ENCODE results near the gene PAK5.
A peak's percentile ranks its signal among the peaks of the same experiment; 100 is the strongest.

Gene PAK5

DNA sequence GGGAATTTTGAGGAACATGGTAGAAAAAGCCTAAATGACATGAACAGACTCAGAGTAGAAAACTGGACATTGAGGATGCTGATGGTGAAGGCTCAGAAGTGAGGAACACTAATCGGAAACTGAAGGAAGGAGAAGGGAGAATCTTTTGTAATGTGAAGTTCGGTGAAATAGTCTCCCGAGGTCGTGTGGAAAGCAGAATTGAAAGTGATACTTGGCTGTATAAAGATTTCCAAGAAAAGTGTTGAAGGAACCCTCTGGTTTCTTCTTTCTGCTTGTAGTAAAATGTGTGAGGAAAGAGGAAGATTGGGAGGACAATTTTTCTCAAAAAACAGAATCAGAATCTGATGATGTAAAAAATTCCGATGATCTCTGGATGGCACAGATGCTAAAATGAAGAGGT, 209.0 kb downstream of the PAK5 start:
- TF ChIP-seq, protein P1, sequence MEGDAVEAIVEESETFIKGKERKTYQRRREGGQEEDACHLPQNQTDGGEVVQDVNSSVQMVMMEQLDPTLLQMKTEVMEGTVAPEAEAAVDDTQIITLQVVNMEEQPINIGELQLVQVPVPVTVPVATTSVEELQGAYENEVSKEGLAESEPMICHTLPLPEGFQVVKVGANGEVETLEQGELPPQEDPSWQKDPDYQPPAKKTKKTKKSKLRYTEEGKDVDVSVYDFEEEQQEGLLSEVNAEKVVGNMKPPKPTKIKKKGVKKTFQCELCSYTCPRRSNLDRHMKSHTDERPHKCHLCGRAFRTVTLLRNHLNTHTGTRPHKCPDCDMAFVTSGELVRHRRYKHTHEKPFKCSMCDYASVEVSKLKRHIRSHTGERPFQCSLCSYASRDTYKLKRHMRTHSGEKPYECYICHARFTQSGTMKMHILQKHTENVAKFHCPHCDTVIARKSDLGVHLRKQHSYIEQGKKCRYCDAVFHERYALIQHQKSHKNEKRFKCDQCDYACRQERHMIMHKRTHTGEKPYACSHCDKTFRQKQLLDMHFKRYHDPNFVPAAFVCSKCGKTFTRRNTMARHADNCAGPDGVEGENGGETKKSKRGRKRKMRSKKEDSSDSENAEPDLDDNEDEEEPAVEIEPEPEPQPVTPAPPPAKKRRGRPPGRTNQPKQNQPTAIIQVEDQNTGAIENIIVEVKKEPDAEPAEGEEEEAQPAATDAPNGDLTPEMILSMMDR (IDR thresholded peaks at IDR 0.05), result no peak

DNA sequence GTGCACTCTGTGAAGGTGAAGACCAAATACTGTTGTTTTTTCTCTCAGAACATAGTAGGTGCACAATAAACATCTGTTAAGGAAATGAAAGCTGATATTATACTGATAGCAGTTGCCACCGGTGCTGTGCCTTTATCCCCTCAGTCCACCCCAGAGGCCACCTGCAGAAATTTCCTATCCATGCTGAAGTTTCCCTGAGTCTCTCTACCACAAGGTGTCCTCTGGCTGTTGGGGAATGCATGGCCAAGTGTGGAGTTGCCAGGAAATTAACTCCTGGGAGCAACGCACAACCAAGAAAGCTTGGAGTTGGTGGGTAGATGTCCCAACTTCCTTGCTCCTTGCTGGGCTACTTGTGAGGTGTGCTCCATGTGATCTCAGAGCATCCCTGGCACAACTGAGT, 210.3 kb downstream of the PAK5 start:
- TF ChIP-seq, protein P1 (IDR thresholded peaks at IDR 0.05), result no peak

DNA sequence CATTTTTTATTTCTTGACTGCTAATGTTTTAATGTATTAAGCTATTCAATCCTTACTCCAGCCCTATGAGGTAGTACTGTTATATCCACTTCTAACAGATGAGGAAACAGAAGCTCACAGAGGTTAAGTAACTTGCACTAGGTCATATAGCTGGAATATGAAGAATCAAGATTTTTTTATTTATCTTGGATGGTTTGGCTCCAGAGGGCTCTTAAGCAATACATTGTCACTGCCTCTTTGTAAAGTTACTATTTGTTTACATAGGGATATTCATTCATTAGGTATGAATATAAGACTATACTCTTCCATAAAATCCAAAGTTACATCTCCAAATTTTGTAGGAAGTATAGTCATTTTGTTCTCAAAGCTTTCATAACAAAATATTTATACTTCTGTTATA, 210.7 kb downstream of the PAK5 start:
- TF ChIP-seq, protein P1 (IDR thresholded peaks at IDR 0.05), result no peak

DNA sequence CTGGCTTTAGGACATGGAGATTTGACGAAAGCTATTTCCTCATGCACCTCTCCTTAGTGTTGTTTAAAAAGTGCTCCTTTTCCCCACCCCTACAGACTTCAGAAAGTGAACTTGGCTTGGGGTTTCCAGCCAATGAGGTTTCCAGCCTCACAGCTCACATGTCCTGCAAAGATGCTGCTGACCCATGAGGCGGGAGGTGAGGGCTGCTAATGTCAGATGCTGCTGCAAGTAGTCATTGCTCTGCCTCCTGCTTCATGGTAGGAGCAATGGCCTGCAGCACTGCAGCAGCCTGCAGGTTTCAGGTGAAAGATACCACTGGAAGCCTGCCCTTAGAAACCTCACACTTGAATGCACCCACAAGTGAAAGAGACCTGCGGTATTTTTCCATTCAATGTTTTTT, 211.7 kb downstream of the PAK5 start:
- TF ChIP-seq, protein P1 (IDR thresholded peaks at IDR 0.05), result no peak

DNA sequence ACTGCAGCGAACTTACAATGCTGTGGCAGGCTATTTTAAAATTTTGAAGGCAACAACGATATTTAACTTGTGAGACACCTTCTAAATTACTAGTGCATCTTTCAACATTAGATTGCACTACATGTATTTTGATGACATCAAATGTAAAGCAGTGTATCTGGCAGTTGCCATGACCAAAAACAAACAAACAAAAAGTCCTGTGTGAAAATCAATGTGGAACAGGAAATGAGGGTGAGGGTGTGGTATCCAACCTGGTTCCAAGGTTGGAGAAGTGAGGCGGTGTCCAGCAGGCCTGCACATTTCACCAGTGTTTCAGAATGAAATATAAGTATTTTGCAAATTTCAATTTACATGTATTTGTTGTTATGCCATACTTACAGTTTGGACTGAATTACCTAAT, 212.5 kb downstream of the PAK5 start:
- TF ChIP-seq, protein P1 (IDR thresholded peaks at IDR 0.05), result no peak

DNA sequence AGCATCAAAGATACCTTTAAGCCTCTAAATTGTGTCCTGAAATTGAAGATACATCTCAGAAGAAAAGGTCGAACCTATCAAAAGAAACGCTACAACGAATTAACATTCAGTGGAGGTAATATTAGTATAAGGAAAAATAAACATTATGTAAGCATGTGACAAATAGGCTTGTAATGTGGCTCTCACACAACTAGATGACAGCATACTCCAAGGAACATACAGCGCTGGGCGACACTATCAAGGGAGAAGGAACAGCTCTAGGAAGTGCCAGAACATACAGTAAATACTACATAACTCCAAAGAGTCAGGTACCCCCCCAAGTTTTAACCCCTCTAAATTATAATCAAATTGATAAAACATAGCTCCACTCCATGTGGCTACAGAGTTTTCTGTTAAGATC, 220.9 kb downstream of the PAK5 start:
- TF ChIP-seq, protein P1 (IDR thresholded peaks at IDR 0.05), result peak; percentile 86

DNA sequence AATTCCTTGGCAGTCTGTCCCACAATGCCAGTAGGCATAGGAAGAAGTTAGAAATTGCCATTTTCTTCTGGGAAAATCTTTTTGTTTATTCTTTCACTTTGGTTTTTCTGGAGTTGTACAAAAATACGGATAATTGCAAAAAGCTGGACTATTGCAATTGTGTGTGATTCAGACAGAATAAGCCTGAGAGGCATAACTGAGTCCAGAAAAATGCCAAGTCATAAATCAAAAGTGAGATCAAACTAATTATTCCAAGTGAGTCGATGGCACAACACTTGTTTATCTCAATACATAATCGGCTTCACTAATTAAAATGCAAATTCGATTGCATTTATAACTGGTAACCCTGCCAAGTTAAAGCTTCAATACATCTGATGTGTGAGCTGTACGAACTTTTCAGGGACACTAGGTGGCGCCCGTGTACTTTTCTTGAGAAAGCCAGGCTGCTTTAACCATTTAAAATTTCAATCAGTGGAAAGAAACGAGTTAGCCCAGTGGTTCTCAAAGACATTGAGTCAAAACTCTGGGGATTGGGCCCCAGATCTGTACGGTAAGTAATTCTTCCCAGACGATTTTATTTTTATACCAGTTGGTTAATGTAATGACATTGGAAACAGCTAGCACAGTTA, 221.9 kb downstream of the PAK5 start:
- TF ChIP-seq, protein P1 (IDR thresholded peaks at IDR 0.05), result peak; percentile 81

DNA sequence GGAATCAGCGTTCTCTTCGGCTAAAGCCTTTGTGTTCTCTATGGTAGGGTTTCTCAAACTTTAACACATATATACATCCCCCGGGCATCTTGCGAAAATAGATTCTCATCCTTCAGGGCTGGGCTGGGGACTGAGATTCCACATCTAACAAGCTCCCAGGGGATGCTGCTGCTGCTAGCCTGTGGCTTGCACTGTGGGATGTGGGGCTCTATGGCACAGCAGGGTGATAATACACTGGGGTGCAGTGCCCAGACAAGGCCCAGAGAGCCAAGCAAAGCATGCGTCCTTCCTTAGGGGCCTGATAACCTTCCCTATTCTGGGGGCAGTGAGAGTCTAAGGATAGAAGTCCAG, 222.4 kb downstream of the PAK5 start:
- TF ChIP-seq, protein P1 (IDR thresholded peaks at IDR 0.05), result no peak

All from LNCAP (cell line).